GM19099 (cell line): ENCODE data around the gene FSD1.

Source experiments
- POLR2A ChIP-seq: IDR thresholded peaks from 3 replicates; pipeline ENCODE4 v1.6.1; 2011; ENCODE audit warnings: low read depth; ENCODE audit not compliant: insufficient read length; ENCODE audit errors: extremely low read depth

Gene FSD1

GRCh38 chr19:4304538-4305256 is at the start of gene FSD1:
Gene FSD1, plus strand, starts transcription at chr19:4304598. Its CDS starts 149 bp downstream, at chr19:4304747.
- TF ChIP-seq POLR2A = no peak

DNA sequence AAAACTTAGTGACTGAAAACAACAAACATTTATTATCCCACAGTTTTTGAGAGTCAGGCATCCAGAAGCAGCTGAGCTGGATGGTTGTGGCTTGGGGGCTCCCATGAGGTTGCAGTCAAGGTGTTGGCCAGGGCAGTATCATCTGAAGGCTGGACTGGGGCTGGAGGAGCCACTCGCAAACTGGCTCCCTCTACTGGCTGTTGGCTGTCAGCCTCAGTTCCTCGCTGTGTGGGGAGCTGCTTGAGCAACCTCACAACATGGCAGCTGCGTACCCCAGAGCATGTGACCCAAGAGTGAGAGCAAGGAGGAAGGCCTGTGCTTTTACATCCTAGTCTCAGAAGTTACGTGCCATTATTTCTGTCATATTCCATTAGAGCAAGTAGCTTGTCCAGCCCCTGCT is 47.8 kb upstream of the FSD1 start:
- no peak for TF ChIP-seq POLR2A

GRCh38 chr19:4257025-4257424 is 47.4 kb upstream of the FSD1 start:
- no peak for TF ChIP-seq POLR2A

GRCh38 chr19:4258181-4258580 is 46.2 kb upstream of the FSD1 start:
- TF ChIP-seq POLR2A = no peak

DNA sequence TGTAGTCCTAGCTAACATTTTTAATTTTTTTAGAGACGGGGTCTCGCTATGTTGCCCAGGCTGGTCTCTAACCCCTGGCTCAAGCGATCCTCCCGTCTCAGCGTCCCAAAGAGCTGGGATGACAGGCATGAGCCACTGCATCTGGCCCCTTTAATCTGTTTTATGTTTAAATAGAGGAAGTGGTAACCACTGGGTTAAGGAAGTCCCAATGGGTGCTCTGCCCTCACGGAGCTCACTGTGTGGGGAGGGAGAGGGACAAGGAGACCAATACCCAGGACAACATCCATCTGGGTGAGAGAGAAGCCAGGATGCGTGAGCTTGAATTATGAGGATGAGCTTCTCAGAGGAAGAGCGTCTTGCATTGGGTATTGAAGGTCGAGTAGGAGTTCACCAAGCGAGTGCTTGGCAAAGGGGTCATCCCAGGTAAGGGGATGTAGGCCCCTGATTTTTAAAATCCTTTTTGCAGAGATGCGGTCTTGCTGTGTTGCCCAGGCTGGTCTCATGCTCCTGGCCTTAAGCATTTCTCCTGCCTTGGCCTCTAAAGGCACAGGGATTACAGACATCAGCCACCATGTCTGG is 43.7 kb upstream of the FSD1 start:
- no peak for TF ChIP-seq POLR2A

DNA sequence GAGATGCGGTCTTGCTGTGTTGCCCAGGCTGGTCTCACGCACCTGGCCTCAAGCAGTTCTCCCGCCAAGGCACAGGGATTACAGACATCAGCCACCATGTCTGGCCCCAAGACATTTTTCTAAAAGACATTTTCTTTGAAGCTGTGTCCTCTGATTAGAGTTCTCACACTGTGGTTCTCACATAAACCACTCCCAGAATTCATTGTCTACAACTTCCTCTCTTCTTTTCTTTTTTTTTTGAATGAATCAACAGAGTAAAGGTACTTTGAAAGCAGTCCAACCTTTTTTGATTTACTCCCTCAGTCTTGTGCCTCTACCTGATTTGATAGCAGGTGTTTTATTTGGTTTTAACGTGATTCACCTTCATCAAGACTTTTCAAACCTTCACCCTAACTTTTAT is 39.6 kb upstream of the FSD1 start:
- no peak for TF ChIP-seq POLR2A

DNA sequence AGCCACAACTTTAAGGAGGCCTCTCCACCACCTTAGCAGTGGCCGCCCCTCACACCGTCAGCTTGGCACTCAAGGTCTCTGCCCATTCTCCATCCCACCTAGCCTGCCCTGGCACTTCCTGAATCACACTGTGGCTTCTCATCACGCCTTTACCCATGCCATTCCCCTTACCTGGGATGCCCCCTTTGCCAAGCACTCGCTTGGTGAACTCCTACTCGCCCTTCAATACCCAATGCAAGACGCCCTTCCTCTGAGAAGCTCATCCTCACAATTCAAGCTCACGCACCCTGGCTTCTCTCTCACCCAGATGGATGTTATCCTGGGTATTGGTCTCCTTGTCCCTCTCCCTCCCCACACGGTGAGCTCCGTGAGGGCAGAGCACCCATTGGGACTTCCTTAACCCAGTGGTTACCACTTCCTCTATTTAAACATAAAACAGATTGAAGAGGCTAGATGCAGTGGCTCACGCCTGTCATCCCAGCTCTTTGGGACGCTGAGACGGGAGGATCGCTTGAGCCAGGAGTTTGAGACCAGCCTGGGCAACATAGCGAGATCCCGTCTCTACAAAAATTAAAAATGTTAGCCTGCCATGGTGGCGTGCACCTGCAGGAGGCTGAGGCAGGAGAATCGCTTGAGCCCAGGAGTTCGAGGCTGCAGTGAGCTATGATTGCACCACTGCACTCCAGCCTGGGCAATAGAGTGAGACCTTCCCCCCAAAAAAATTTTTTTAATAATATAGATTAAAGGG is 38.0 kb upstream of the FSD1 start:
- TF ChIP-seq POLR2A = no peak

- TF ChIP-seq POLR2A = no peak
Measured at GRCh38 chr19:4267101-4267900, 37.1 kb upstream of the FSD1 start.

- TF ChIP-seq POLR2A = no peak
Measured at GRCh38 chr19:4267901-4268815, 36.2 kb upstream of the FSD1 start.

- no peak for TF ChIP-seq POLR2A
Measured at GRCh38 chr19:4268816-4269430, 35.5 kb upstream of the FSD1 start.

GRCh38 chr19:4272894-4273293 is 31.5 kb upstream of the FSD1 start:
- TF ChIP-seq POLR2A = no peak

DNA sequence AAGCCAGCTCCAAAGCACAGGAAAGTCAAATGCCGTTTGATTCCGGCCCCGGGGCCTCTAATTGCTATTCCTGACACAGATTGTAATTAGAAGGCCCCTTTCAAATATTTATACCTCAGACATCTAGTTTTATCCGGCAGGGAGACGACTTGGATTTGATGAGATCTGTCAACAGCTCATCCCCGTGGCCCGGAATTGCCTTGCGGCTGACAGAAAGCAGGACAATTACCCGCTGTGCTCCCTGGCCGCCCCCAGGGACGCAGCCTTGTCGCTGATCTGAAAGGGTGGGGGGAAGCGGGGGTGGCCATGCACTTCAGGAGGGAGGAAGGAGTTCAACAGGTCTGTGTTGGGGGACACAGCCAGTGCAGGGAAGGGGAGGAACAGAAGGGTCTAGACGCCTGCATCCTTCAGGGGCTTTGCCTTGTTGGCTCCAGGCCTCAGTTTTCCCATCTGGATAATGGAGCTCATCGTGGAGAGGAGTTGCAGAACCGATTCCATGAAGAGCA is 27.2 kb upstream of the FSD1 start:
- TF ChIP-seq POLR2A = no peak

DNA sequence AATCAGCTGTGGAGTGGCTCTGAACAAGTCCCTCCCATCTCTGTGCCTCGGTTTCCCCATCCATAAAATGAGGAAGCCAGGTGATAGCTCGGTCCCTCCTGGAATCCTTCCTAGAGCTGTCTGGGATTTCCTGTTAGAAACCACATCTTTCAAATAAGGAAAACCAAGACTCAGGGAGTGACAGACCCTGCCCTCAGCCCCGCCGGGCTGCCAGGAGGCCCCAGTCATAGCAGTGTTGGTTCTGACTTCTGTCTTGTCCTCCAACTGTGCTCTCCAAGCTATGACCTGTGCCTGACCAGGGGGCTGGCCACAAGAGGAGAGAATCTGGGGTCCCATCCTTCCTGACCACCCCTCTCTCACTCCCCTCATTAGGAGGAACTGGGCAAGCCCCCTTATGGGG is 26.4 kb upstream of the FSD1 start:
- no peak for TF ChIP-seq POLR2A
